Measurements from ENCODE around the gene HOXB4. TPM values are rescaled to one million over a fixed set of nuclear protein-coding genes. Genes with fewer than 3 reads are reported as not detected.
A peak's percentile ranks its signal among the peaks of the same experiment; 100 is the strongest.

Gene HOXB4
- polyA plus RNA-seq, 1 experiment = 5.8 TPM

- Histone ChIP-seq H3K9me3 (ENCODE audit: control insufficient read depth, insufficient read depth, low read length) (no peaks in the 10 kb centered on the region; the same call in 1 of the 2 replicates), H3K4me3 (ENCODE audit: low read depth, low read length) (peak overlapping the region; percentile 56), H3K27ac (ENCODE audit: low read depth, low read length) (peak overlapping the region; percentile 88), H3K27me3 (ENCODE audit: control insufficient read depth, insufficient read depth, low read length) (no peaks in the 10 kb centered on the region)
- DNase-seq (ENCODE audit: low read depth, low spot score) = no peak
- ChIA-PET CTCF (interaction anchor here (0.7 to 1.2 kb wide), 3 partner anchors 64 to 539 kb away, joined by 3 read pairs; no protein-coding TSS in a partner anchor), POLR2A (interaction anchor here (0.6 to 4.9 kb wide), 9 partner anchors 8 to 73 kb away, joined by 3 to 40 read pairs (median 4); no protein-coding TSS in a partner anchor)
- no peak for TF ChIP-seq CTCF (IDR thresholded peaks at IDR 0.05; ENCODE audit: low read depth, low read length)
These were observed 21.4 kb downstream of the HOXB4 start for GRCh38 chr17:48556576-48557401.

GRCh38 chr17:48556229-48556575 lies 21.9 kb downstream of the HOXB4 start:
- H3K27ac ChIP-seq (ENCODE audit: low read depth, low read length) = peak overlapping the region; percentile 88
- H3K27me3 ChIP-seq (ENCODE audit: control insufficient read depth, insufficient read depth, low read length) = no peaks in the 10 kb centered on the region
- H3K9me3 ChIP-seq (ENCODE audit: control insufficient read depth, insufficient read depth, low read length) = no peaks in the 10 kb centered on the region; the same call in 1 of the 2 replicates
- no peak for TF ChIP-seq CTCF (IDR thresholded peaks at IDR 0.05; ENCODE audit: low read depth, low read length)
- ChIA-PET CTCF (interaction anchor here (0.5 to 1.8 kb wide), 3 partner anchors 37 to 538 kb away, joined by 3 to 8 read pairs (median 4); partner anchors contain the start of gene HOXB5), POLR2A (interaction anchor here (0.7 to 4.9 kb wide), 11 partner anchors 7 to 69 kb away, joined by 3 to 40 read pairs (median 4); no protein-coding TSS in a partner anchor)
- DNase-seq (ENCODE audit: low read depth, low spot score) = no peak
- H3K4me3 ChIP-seq (ENCODE audit: low read depth, low read length) = peak overlapping the region; percentile 56

GRCh38 chr17:48555258-48556228 lies 22.6 kb downstream of the HOXB4 start:
- H3K27ac ChIP-seq (ENCODE audit: low read depth, low read length) = peak overlapping the region; percentile 90
- H3K27me3 ChIP-seq (ENCODE audit: control insufficient read depth, insufficient read depth, low read length) = no peaks in the 10 kb centered on the region
- peak; percentile 94 for DNase-seq (ENCODE audit: low read depth, low spot score)

More at GRCh38 chr17:48555258-48556228, 22.6 kb downstream of the HOXB4 start:
- Histone ChIP-seq H3K9me3 (ENCODE audit: control insufficient read depth, insufficient read depth, low read length) (no peaks in the 10 kb centered on the region; the same call in 1 of the 2 replicates), H3K4me3 (ENCODE audit: low read depth, low read length) (peak overlapping the region; percentile 63)
- TF ChIP-seq CTCF (IDR thresholded peaks at IDR 0.05; ENCODE audit: low read depth, low read length) = no peak
- CTCF ChIA-PET = interaction anchor here (0.5 to 1.8 kb wide), 4 partner anchors 38 to 538 kb away, joined by 3 to 8 read pairs (median 5); partner anchors contain the start of gene HOXB5
- POLR2A ChIA-PET = interaction anchor here (0.7 to 4.9 kb wide), 9 partner anchors 7 to 72 kb away, joined by 3 to 40 read pairs (median 4); no protein-coding TSS in a partner anchor
